Aorta (tissue), 5 donors: ENCODE data around the gene ANKH. TPM values are rescaled to one million over a fixed set of nuclear protein-coding genes. Genes with fewer than 3 reads are reported as not detected.

Experiments used
- ATAC-seq: fragments of 200-7000 bp; cut with Tn5 transposase; one replicate; pipeline ENCODE4 v1.9.1; 2022; ENCODE audit warnings: moderate library complexity; ENCODE audit not compliant: low FRiP score
- DNase-seq, 2 donors: peaks; one replicate each; pipeline ENCODE4 v3.0.0-alpha.2; 2020
- H3K27ac ChIP-seq, 2 donors: one replicate each; pipeline ENCODE4 v1.5.1; 2013; ENCODE audit warnings: low read length in 2 of 2, mild to moderate bottlenecking in 2 of 2, moderate library complexity in 2 of 2, control low read depth in 1 of 2, inconsistent platforms in 1 of 2, low read depth in 1 of 2
- H3K27me3 ChIP-seq, 2 donors: one replicate each; pipeline ENCODE4 v1.6.1; 2013; ENCODE audit warnings: control low read depth in 1 of 2, low read length in 1 of 2, mild to moderate bottlenecking in 1 of 2, moderate library complexity in 1 of 2; ENCODE audit not compliant: insufficient read depth in 2 of 2, control insufficient read depth in 1 of 2
- H3K36me3 ChIP-seq, 2 donors: one replicate each; pipeline ENCODE4 v1.6.1; 2013; ENCODE audit warnings: control low read depth in 1 of 2, low read length in 1 of 2, mild to moderate bottlenecking in 1 of 2; ENCODE audit not compliant: insufficient read depth in 2 of 2, control insufficient read depth in 1 of 2
- H3K4me1 ChIP-seq, 2 donors: one replicate each; pipeline ENCODE4 v1.6.1; 2013; ENCODE audit warnings: low read length in 2 of 2, control low read depth in 1 of 2, mild to moderate bottlenecking in 1 of 2, moderate library complexity in 1 of 2; ENCODE audit not compliant: insufficient read depth in 2 of 2, control insufficient read depth in 1 of 2
- H3K4me3 ChIP-seq, 2 donors: one replicate each; pipeline ENCODE4 v1.5.1; 2013; ENCODE audit warnings: low read length in 2 of 2, control low read depth in 1 of 2, mild to moderate bottlenecking in 1 of 2
- H3K9me3 ChIP-seq: one replicate; pipeline ENCODE4 v1.6.1; 2013; ENCODE audit warnings: mild to moderate bottlenecking, low read length; ENCODE audit not compliant: control insufficient read depth
- WGBS, 2 donors: extraction: QIAGEN DNeasy Blood & Tissue Kit; methylation state at CpG; one replicate each; pipeline ENCODE4 v1.1.7; 2013; 5-methylcytosine and 5-hydroxymethylcytosine counted together
- intact Hi-C, 2 donors: fragments of 100-400 bp; cut with DNase I; formaldehyde crosslinking; loops; one replicate each; pipeline versions ENCODE4 v1.14.2 to v1.15.0; 2022
- polyA plus RNA-seq, 2 donors: library from polyadenylated mRNA; stranded (reverse); fragments of 200-250 nt; gene quantifications; one replicate each; pipeline ENCODE4 v1.2.3, GENCODE V29; 2013
- total RNA-seq, 2 donors: library from RNA; stranded (reverse); fragmentation: NEBNext Ultra II Directional; extraction: Animal tissue kit (Norgen Biotek cat#: 25700); gene quantifications; one replicate each; pipeline ENCODE4 v1.2.1, GENCODE V29; 2021
- donor health status: healthy with polysubstance abuse.
- donor health status: Bipolar disorder and iron deficiency.
- donor health status: DM: no; HTN: no; CAD: no.
- donor health status: DM: no; HTN: no; CAD: no.
- donor health status: DM: yes; HTN: yes; CAD: no.

ANKH gene
- total and polyA plus RNA-seq, 4 donors: 63.7 to 257 (median 167) TPM

DNA sequence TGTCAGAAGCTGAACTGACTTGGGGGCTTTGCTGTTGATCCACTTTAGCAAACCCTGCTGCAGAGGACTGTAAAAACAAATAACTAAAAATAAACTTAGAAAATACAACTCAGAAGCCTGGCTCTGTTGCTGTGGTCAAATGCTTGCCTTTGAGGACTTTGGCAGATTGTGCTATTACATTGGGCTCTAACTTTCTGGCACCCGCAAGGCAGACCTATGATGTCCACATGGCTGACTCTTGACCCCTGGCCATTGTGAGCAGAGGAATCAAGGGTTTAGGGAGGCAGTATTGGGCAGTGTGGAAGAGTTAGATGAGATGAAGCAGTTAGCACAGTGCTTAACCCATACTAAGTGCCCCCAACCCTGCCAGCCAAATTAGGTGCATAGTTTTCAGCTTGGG is 173.1 kb downstream of the ANKH start:
- Histone ChIP-seq H3K4me3 (no peak overlapping the region), H3K36me3 (peaks cover 0 to under 1% of the 10 kb centered on the region in 2 donors), H3K27me3 (no peaks in the 10 kb centered on the region), H3K4me1 (peaks cover 2 to 10% of the 10 kb centered on the region in 2 donors), H3K9me3 (no peaks in the 10 kb centered on the region), H3K27ac (peak overlapping the region; percentile 58 to 60)
- ATAC-seq (peak; percentile 59), DNase-seq (no peak)
- intact Hi-C loops: no loop called here
- 0 to 7% methylated on average over 1 of the region's 1 CpG for WGBS, 2 donors

DNA sequence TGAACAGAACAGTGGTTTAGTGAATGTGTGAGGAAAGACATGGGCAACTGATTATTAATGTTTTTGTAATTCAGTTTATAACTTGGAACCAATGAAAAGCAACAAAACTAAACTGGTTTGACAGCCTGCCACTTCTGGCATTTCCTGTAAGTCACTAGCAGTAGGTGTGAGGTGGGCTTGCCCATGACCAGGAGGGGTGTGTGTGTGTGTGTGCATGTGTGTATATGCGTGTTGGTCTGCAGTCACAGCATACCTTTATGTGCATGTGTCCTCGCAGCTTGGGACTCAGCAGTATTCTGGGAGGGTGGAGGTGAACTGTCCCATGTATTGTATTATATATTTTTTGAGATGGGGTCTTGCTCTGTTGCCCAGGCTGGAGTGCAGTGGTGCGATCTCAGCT is 174.7 kb downstream of the ANKH start:
- peaks cover 2 to 10% of the 10 kb centered on the region in 2 donors for H3K4me1 ChIP-seq
- no peak for DNase-seq
- H3K36me3 ChIP-seq: peaks cover 0 to 5% of the 10 kb centered on the region in 2 donors
- H3K27me3 ChIP-seq: no peaks in the 10 kb centered on the region
- no peak overlapping the region for H3K27ac ChIP-seq
- intact Hi-C loops: no loop called here
- no peak for ATAC-seq
- 93 to 97% methylated on average over 3 of the region's 3 CpGs for WGBS, 2 donors
- H3K9me3 ChIP-seq: no peaks in the 10 kb centered on the region
- H3K4me3 ChIP-seq: no peak overlapping the region

DNA sequence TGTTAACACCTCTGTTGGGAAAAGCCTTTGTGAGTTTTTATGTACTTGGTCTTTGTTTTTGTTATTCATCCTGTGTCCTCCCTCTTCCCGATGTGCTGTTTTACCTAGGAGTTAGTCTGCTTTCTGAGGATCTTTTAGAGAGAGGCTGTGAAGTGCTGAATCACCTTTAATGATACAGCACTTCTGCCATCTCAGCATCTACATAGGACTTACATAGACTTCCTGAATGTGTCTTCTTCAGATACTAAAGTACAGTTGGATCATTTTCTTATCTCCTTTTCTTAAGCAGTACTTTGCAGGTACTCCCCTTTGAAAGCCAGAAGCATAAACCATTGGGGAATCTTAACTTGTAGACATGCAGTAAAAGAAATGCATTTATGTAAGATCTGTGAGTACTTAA is 175.5 kb downstream of the ANKH start:
- WGBS, 2 donors: 37 to 40% methylated on average over 1 of the region's 1 CpG
- peaks cover 0 to 5% of the 10 kb centered on the region in 2 donors for H3K36me3 ChIP-seq
- ATAC-seq (no peak), DNase-seq (no peak)
- intact Hi-C loops: no loop called here
- H3K4me3 ChIP-seq: no peak overlapping the region
- no peaks in the 10 kb centered on the region for H3K27me3 ChIP-seq
- no peak overlapping the region for H3K27ac ChIP-seq
- peaks cover 4 to 10% of the 10 kb centered on the region in 2 donors for H3K4me1 ChIP-seq
- H3K9me3 ChIP-seq: no peaks in the 10 kb centered on the region

DNA sequence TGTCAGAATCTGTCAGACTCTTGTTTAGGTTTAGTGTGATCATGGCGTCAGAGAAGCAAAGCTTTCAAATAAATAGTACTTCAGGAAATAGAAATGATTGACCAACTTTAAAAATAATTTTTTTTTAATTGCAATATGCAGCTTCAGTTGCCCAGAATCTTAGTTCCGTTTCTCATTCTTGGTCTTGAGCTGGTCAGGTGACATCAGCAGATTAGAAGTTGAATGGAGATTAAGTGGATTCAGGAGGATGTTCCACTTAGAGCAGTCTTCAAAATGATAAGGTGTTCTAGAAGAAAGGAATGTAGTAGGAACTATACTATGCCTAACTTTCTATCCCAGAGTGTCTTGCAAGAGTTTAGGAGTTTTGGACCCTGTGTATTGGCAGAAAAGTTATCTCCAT is 176.4 kb downstream of the ANKH start:
- no peak for DNase-seq
- WGBS, 2 donors: 69 to 80% methylated on average over 2 of the region's 2 CpGs
- no peaks in the 10 kb centered on the region for H3K27me3 ChIP-seq

GRCh38 chr5:14693070-14693469 is 178.5 kb downstream of the ANKH start:
- no peak for ATAC-seq
- peaks cover 10 to 13% of the 10 kb centered on the region in 2 donors for H3K36me3 ChIP-seq
- 96 to 97% methylated on average over 5 of the region's 5 CpGs for WGBS, 2 donors

More for the DNA sequence above, 176.4 kb downstream of the ANKH start:
- ATAC-seq: no peak
- Histone ChIP-seq H3K9me3 (peaks cover 2% of the 10 kb centered on the region), H3K4me1 (peaks cover 4 to 5% of the 10 kb centered on the region in 2 donors), H3K27ac (no peak overlapping the region), H3K36me3 (peaks cover 6 to 11% of the 10 kb centered on the region in 2 donors), H3K4me3 (no peak overlapping the region)
- intact Hi-C loops: no loop called here

GRCh38 chr5:14687023-14687665 is 184.4 kb downstream of the ANKH start:
- 2 to 6% methylated on average over 4 of the region's 4 CpGs for WGBS, 2 donors
- H3K27me3 ChIP-seq: no peaks in the 10 kb centered on the region
- peak in 1 of 2 donors; percentile 61 for DNase-seq
- H3K9me3 ChIP-seq: peaks cover 2% of the 10 kb centered on the region
- H3K4me1 ChIP-seq: peaks cover 3 to 4% of the 10 kb centered on the region in 2 donors
- intact Hi-C loops: loop anchor here (5.0 to 10.0 kb wide), 3 partner anchors 40 to 325 kb away; partner anchors contain the start of gene ANKH (in 1 of the 2)
- H3K27ac ChIP-seq: peak overlapping the region; percentile 16 to 19
- H3K4me3 ChIP-seq: no peak overlapping the region
- peak; percentile 68 for ATAC-seq
- H3K36me3 ChIP-seq: peaks cover 10 to 15% of the 10 kb centered on the region in 2 donors

More at GRCh38 chr5:14693070-14693469, 178.5 kb downstream of the ANKH start:
- Histone ChIP-seq H3K4me3 (no peak overlapping the region), H3K27ac (no peak overlapping the region), H3K27me3 (no peaks in the 10 kb centered on the region), H3K9me3 (peaks cover 2% of the 10 kb centered on the region), H3K4me1 (peaks cover 3 to 4% of the 10 kb centered on the region in 2 donors)
- no peak for DNase-seq
- intact Hi-C loops: no loop called here

- H3K4me3 ChIP-seq: no peak overlapping the region
- peaks cover 10 to 15% of the 10 kb centered on the region in 2 donors for H3K36me3 ChIP-seq
- H3K4me1 ChIP-seq: peaks cover 3 to 4% of the 10 kb centered on the region in 2 donors
- intact Hi-C loops: loop anchor here (5.0 to 10.0 kb wide), 3 partner anchors 41 to 326 kb away; partner anchors contain the start of gene ANKH (in 1 of the 2)
- H3K9me3 ChIP-seq: peaks cover 2% of the 10 kb centered on the region
- no peak for DNase-seq
- no peaks in the 10 kb centered on the region for H3K27me3 ChIP-seq
- peak overlapping the region in 1 of 2 donors; percentile 44 for H3K27ac ChIP-seq
- ATAC-seq: no peak
These were observed 185.1 kb downstream of the ANKH start for GRCh38 chr5:14686517-14686916.

DNA sequence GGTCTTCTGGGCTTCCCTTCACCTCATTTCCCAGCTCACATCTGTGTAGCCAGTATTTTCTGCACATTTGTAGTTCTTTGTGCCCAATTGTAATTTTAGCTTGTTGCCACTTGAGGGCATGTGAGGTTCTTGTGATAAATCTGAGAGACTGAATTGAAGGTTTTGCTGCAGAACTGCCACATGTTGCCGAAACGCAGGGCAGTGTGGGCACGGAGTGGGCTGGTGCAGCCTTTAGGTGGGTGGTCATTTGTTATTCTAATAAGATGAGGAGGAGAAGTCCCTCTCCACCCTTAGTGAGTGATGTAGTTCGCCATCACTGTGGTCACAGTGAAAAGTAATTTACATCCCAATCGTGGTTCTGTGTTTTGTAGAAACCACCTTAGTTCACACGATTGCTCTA is 185.8 kb downstream of the ANKH start:
- Histone ChIP-seq H3K4me1 (peaks cover 1 to 3% of the 10 kb centered on the region in 2 donors), H3K4me3 (no peak overlapping the region), H3K36me3 (peaks cover 9 to 14% of the 10 kb centered on the region in 2 donors), H3K27me3 (no peaks in the 10 kb centered on the region), H3K9me3 (peaks cover 2% of the 10 kb centered on the region), H3K27ac (no peak overlapping the region)
- 28% methylated on average over 6 of the region's 6 CpGs for WGBS, 2 donors
- intact Hi-C loops: loop anchor here (5.0 to 10.0 kb wide), 3 partner anchors 42 to 327 kb away; partner anchors contain the start of gene ANKH (in 1 of the 2)
- peak; percentile 65 for ATAC-seq
- no peak for DNase-seq

- H3K4me3 ChIP-seq: no peak overlapping the region
- no peak overlapping the region for H3K27ac ChIP-seq
- peaks cover 0 to 3% of the 10 kb centered on the region in 2 donors for H3K4me1 ChIP-seq
- peaks cover under 1 to 6% of the 10 kb centered on the region in 2 donors for H3K36me3 ChIP-seq
- intact Hi-C loops: loop anchor here (5.0 to 10.0 kb wide), 3 partner anchors 43 to 328 kb away; partner anchors contain the start of gene ANKH (in 1 of the 2)
- H3K9me3 ChIP-seq: no peaks in the 10 kb centered on the region
- 68 to 72% methylated on average over 5 of the region's 5 CpGs for WGBS, 2 donors
- no peak for DNase-seq
- H3K27me3 ChIP-seq: no peaks in the 10 kb centered on the region
- ATAC-seq: peak; percentile 31
These were observed 186.8 kb downstream of the ANKH start for GRCh38 chr5:14684757-14685156.
